Keratinocyte (primary cell): ENCODE measurements around the gene SPRY4.
"Not testable (repeated sequence)": the region's sequence is repeated elsewhere in the genome, so short reads cannot be mapped to it uniquely, and the experiment has no call there.

Experiments used
- EZH2 ChIP-seq: IDR thresholded peaks from one replicate; pipeline ENCODE4 v1.6.1; 2012; ENCODE audit warnings: inconsistent platforms, mild to moderate bottlenecking, low read length, moderate library complexity
- TF ChIP-seq, protein P1 (sequence below), 3 experiments: IDR thresholded peaks in 1 of 3; conservative IDR thresholded peaks in 1 of 3; optimal IDR thresholded peaks in 1 of 3; 2 replicates in 2 of 3; 3 replicates in 1 of 3; pipeline versions ENCODE3 to v1.5.1; 2011; ENCODE audit warnings: low read length in 3 of 3, mild to moderate bottlenecking in 3 of 3, moderate library complexity in 2 of 3, control low read depth in 1 of 3, inconsistent platforms in 1 of 3; ENCODE audit not compliant: insufficient read depth in 2 of 3; ENCODE audit errors: extremely low read depth in 1 of 3

DNA sequence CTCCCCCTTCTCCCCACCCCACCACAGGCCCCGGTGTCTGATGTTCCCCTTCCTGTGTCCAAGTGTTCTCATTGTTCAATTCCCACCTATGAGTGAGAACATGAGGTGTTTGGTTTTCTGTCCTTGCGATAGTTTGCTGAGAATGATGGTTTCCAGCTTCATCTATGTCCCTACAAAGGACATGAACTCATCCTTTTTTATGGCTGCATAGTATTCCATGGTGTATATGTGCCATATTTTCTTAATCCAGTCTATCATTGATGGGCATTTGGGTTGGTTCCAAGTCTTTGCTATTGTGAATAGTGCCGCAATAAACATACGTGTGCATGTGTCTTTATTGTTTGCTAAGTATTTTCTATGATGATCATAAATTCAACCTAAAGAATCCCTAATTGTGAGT is 60.7 kb downstream of the SPRY4 start:
- TF ChIP-seq EZH2, result not testable (repeated sequence)
- TF ChIP-seq, protein P1, sequence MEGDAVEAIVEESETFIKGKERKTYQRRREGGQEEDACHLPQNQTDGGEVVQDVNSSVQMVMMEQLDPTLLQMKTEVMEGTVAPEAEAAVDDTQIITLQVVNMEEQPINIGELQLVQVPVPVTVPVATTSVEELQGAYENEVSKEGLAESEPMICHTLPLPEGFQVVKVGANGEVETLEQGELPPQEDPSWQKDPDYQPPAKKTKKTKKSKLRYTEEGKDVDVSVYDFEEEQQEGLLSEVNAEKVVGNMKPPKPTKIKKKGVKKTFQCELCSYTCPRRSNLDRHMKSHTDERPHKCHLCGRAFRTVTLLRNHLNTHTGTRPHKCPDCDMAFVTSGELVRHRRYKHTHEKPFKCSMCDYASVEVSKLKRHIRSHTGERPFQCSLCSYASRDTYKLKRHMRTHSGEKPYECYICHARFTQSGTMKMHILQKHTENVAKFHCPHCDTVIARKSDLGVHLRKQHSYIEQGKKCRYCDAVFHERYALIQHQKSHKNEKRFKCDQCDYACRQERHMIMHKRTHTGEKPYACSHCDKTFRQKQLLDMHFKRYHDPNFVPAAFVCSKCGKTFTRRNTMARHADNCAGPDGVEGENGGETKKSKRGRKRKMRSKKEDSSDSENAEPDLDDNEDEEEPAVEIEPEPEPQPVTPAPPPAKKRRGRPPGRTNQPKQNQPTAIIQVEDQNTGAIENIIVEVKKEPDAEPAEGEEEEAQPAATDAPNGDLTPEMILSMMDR (optimal IDR thresholded peaks at IDR 0.05 in 1 of 3, IDR thresholded peaks at IDR 0.05 in 1 of 3, conservative IDR thresholded peaks at IDR 0.05 in 1 of 3; ENCODE audit: extremely low read depth in 1 of 3, insufficient read depth in 2 of 3, low read length in 3 of 3), result not testable (repeated sequence)
